ENCODE measurements around the gene AK8. TPM values are rescaled to one million over a fixed set of nuclear protein-coding genes. Genes with fewer than 3 reads are reported as not detected.

AK8 gene
- total and polyA plus RNA-seq, 9 of the 15 experiments (the other 6 are each of a cell fraction or from before 2014, with no cell fraction given): 0.06 to 0.37 TPM; not detected in 7

GRCh38 chr9:132877824-132878694 lies at the start of gene AK8 (continued):
- TF ChIP-seq CTCFL (IDR thresholded peaks at IDR 0.05; ENCODE audit: borderline replicate concordance, insufficient read depth, low read depth, low read length, poor library complexity, severe bottlenecking): no peak
- no peak for TF ChIP-seq DEAF1 (CRISPR knock-in tag; IDR thresholded peaks at IDR 0.05)
- TF ChIP-seq ZBTB1 (CRISPR knock-in tag; IDR thresholded peaks at IDR 0.05; ENCODE audit: borderline replicate concordance, low read depth): no peak
- TF ChIP-seq RHOXF2B (CRISPR knock-in tag; conservative IDR thresholded peaks at IDR 0.05): no peak
- TF ChIP-seq DDX20 (tag; IDR thresholded peaks at IDR 0.05; ENCODE audit: low read depth): no peak
- TF ChIP-seq ELF2 (CRISPR knock-in tag; IDR thresholded peaks at IDR 0.05): no peak
- TF ChIP-seq ZNF75A (CRISPR knock-in tag; IDR thresholded peaks at IDR 0.05): no peak
- TF ChIP-seq DACH1 (IDR thresholded peaks at IDR 0.05; ENCODE audit: partially characterized antibody): no peak
- no peak for TF ChIP-seq HES1 (IDR thresholded peaks at IDR 0.05; ENCODE audit: low read depth)
- TF ChIP-seq NFE2L1 (tag; IDR thresholded peaks at IDR 0.05; ENCODE audit: borderline replicate concordance, low read depth): no peak
- no peak for TF ChIP-seq TAL1 (IDR thresholded peaks at IDR 0.05)
- no peak for TF ChIP-seq NR4A1 (CRISPR knock-in tag; IDR thresholded peaks at IDR 0.05)
- TF ChIP-seq NR4A1 (tag; IDR thresholded peaks at IDR 0.05): peak; percentile 36; the same call in 1 of the 2 replicates
- peak; percentile 54 for TF ChIP-seq SUPT5H (IDR thresholded peaks at IDR 0.05)
- TF ChIP-seq BRF2 (IDR thresholded peaks at IDR 0.05; ENCODE audit: borderline replicate concordance, insufficient read depth, insufficient read length): no peak
- no peak for TF ChIP-seq PTRF (tag; IDR thresholded peaks at IDR 0.05)
- no peak for TF ChIP-seq ZC3H4 (CRISPR knock-in tag; IDR thresholded peaks at IDR 0.05; ENCODE audit: borderline replicate concordance)
- no peak for TF ChIP-seq TSHZ1 (CRISPR knock-in tag; IDR thresholded peaks at IDR 0.05)
- no peak for TF ChIP-seq ESRRB (CRISPR knock-in tag; IDR thresholded peaks at IDR 0.05; ENCODE audit: borderline replicate concordance)

Data from K562 (cell line).